Thoracic aorta (tissue), 2 donors: ENCODE measurements around the gene SPECC1L. TPM values are rescaled to one million over a fixed set of nuclear protein-coding genes. Genes with fewer than 3 reads are reported as not detected.

Source experiments
- ATAC-seq: fragments of 150-250 bp; one replicate; pipeline ENCODE4 v1.8.0; 2017; ENCODE audit warnings: low read depth; ENCODE audit not compliant: insufficient number of reproducible peaks, low FRiP score
- DNase-seq: peaks from one replicate; pipeline ENCODE4 v3.0.0-alpha.2; 2020; ENCODE audit warnings: low spot score
- H3K27ac ChIP-seq, 2 donors: fragments of 200-600 bp; sonication (generic); 1 replicate in 1 of 2; 2 replicates in 1 of 2; pipeline ENCODE4 v1.5.1; 2016; ENCODE audit warnings: mild to moderate bottlenecking in 2 of 2, moderate library complexity in 2 of 2
- H3K27me3 ChIP-seq: fragments of 200-600 bp; sonication (generic); replicated peaks from 2 replicates; pipeline ENCODE4 v1.6.0; 2016; ENCODE audit warnings: mild to moderate bottlenecking; ENCODE audit not compliant: insufficient read depth
- H3K36me3 ChIP-seq: fragments of 200-600 bp; sonication (generic); one replicate; pipeline ENCODE4 v1.5.1; 2016
- H3K4me1 ChIP-seq, 2 donors: fragments of 200-600 bp; sonication (generic); 1 replicate in 1 of 2; 2 replicates in 1 of 2; pipeline versions ENCODE4 v1.5.1 to v1.6.0; 2016; ENCODE audit warnings: low read depth in 2 of 2, mild to moderate bottlenecking in 1 of 2; ENCODE audit not compliant: control insufficient read depth in 1 of 2
- H3K4me3 ChIP-seq: fragments of 200-600 bp; sonication (generic); 2 replicates; pipeline ENCODE4 v1.5.1; 2016; ENCODE audit warnings: mild to moderate bottlenecking
- H3K9me3 ChIP-seq: fragments of 200-600 bp; sonication (generic); 2 replicates; pipeline ENCODE4 v1.5.1; 2016
- total RNA-seq, 2 donors: library from RNA; depleted of rRNA; stranded (reverse); fragments of >200 nt; gene quantifications; one replicate each; pipeline versions ENCODE4 v1.1.0 to v1.2.3, GENCODE V29; 2016
- TF ChIP-seq, protein P1 (sequence below): fragments of 200-600 bp; sonication (generic); IDR thresholded peaks from one replicate; pipeline ENCODE4 v1.5.1; 2019; ENCODE audit warnings: antibody characterized with exemption

The SPECC1L gene
- total RNA-seq, 2 donors from 2014 or later, result 49.4 to 50.0 TPM

DNA sequence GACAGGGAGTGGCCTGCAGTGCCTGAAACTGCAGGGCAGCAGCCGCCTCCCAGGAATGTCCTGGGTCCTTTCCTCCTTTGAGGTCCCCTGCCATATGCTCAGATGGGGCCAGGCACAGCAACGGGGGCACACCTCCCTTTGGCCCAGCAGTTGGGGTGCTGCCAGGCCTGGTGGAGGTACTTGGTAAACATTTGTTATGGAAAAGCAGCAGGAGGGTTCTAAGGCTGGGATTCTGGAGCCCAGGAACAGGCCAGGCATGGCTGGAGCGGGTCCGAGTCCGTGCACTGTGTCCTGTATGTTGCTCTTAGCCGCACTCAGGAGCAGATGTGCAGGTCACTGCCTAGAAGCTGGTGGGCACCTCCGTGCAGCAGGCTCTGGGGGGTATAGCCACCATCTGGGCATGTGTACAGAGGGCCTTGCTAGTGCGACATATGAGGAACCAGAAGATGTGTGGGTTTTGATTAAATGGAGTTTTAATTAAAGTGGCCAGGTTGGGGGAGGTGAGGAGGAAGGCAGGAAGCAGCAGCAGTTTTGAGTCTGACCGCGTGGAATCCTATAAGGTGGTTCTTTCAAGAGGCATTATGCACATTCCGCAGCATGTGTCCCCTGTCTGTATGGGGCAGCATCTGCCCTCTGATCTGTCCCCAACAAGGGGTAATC is 158.2 kb downstream of the SPECC1L start:
- no peak for ATAC-seq
- no peak overlapping the region for H3K27ac ChIP-seq
- H3K36me3 ChIP-seq, result no peaks in the 10 kb centered on the region
- H3K27me3 ChIP-seq, result no peaks in the 10 kb centered on the region
- H3K4me1 ChIP-seq, result peaks cover 12 to 24% of the 10 kb centered on the region in 2 donors
- no peak overlapping the region for H3K4me3 ChIP-seq
- no peak for DNase-seq
- no peaks in the 10 kb centered on the region for H3K9me3 ChIP-seq
- TF ChIP-seq, protein P1, sequence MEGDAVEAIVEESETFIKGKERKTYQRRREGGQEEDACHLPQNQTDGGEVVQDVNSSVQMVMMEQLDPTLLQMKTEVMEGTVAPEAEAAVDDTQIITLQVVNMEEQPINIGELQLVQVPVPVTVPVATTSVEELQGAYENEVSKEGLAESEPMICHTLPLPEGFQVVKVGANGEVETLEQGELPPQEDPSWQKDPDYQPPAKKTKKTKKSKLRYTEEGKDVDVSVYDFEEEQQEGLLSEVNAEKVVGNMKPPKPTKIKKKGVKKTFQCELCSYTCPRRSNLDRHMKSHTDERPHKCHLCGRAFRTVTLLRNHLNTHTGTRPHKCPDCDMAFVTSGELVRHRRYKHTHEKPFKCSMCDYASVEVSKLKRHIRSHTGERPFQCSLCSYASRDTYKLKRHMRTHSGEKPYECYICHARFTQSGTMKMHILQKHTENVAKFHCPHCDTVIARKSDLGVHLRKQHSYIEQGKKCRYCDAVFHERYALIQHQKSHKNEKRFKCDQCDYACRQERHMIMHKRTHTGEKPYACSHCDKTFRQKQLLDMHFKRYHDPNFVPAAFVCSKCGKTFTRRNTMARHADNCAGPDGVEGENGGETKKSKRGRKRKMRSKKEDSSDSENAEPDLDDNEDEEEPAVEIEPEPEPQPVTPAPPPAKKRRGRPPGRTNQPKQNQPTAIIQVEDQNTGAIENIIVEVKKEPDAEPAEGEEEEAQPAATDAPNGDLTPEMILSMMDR, result no peak

DNA sequence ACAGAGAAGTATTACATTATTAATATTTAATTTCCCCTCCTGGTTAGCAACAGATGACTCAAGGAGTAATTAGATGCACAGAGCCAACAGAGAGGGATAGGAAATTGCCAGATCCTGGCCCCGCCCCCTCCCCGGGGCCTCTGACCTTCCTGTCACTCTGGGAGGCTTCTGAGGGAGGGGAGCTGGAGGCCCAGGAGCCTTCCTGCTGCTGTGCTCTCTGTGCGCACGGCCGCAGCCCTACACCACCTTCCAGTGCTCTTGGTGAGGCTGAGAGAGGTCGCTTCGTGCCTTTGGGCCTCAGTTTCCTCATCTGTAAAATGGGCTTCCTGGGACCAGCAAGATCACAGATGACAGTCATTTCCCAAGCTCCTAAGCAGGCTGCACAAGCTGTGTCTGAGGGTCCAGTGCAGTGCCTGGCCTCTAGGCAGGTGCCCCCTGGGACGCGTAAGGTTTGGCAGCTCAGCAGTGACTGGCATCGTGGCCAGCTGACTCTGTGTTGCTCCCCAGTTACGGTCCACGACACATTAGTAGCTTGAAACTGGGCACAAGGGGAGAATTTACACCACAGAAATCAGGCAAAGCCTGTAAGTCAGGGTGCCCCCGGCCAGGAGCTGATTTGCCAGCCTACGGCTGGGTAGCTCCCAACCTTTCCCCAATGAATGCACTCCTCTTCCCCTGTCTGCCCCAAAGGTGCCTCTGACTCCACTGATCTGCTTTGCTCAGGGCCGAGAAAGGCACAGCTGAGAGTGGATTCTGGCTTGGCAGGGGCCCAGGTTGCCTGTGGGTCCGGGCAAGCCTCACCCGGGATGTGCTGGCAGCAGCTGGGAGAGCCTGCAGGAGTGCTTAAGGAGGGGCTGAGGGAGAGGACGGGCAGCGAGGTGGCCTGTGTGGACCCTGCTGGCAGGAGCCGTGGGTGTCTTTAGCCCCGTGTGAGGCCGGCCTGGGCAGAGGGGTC is 159.1 kb downstream of the SPECC1L start:
- no peak overlapping the region for H3K27ac ChIP-seq
- no peak overlapping the region for H3K4me3 ChIP-seq
- TF ChIP-seq, protein P1, result no peak
- ATAC-seq, result no peak
- no peak for DNase-seq
- no peaks in the 10 kb centered on the region for H3K36me3 ChIP-seq
- H3K4me1 ChIP-seq, result peaks cover 9 to 26% of the 10 kb centered on the region in 2 donors
- no peaks in the 10 kb centered on the region for H3K9me3 ChIP-seq
- H3K27me3 ChIP-seq, result no peaks in the 10 kb centered on the region

DNA sequence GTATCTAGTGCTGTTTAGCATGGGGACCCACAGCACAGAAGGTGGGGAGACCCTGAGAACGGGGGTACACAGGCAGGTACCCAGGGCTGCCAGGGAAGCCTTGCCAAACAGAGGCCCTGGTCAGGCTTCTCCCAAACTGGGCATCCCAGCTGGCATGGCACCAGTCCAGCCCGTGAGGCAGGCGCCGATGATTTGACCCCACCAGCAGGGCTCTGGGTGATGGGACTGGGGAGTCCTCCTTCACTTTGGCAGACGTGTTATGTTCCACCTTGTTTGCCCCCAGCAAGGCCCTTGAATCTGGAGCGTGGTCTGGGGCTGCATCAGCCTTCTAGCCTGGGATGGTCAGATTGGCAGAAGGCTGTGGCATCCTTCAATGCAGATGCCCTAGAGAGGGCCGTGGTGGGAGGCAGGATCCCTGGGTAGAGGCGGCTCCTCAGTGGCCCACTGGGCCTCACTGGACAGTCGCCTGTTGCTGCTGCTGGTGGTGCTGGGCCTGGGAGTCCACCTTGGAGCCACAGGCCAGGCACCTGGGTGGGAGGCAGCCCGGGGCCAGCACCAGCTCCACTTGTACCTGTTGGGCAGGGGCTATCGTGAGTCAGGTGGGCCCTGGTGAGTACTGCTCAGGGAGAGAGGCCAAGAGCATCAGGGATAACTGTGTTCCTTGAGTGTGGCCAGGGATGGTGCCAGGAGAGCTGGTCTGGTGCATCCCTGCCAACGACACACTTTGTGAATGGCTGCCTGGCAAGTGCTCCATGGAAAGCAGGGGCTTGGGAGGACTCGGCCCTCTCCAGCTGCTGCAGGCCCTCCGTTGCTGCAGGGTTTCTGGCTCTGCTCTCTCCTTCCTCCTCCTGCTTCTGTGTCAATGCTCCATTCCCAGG is 160.0 kb downstream of the SPECC1L start:
- H3K4me1 ChIP-seq, result peaks cover 9 to 30% of the 10 kb centered on the region in 2 donors
- H3K4me3 ChIP-seq, result no peak overlapping the region
- no peaks in the 10 kb centered on the region for H3K36me3 ChIP-seq
- no peak overlapping the region for H3K27ac ChIP-seq
- ATAC-seq (no peak), DNase-seq (no peak)
- H3K27me3 ChIP-seq, result no peaks in the 10 kb centered on the region
- TF ChIP-seq, protein P1, result no peak
- H3K9me3 ChIP-seq, result no peaks in the 10 kb centered on the region

DNA sequence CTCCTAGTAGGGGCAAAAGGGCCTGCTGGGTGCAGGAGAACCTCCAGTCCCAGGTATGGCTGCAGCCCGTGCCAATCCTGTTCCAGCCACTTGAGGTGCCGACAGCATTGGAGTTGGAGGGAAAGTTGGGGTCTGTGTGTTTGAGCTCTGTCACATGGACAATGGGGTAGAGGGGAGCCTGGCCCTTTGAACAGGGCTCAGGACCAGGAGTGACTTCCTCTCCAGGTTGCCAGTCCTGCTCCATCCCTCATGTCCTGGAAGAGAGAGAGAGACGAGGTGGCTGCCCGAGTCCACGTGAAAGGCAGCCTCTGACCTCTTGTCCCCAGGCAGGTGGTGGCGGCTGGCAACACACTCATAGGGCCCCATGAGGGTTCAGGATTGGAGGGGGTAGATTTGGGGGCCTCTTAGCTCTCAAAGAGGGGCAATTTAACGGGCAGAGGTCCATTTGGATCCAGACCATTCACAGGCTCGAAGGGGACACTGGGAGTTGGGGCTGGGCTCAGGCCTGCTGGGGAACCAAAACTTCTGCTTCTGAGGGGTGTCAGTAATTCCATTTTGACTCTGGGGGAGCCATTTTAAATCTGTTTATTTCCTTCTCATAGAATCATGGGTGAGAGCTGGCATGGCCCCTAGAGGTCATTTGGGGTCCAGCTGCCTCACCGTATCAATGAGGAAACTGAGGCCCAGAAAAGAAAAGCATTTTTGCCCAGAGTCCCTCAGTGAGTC is 160.8 kb downstream of the SPECC1L start:
- Histone ChIP-seq H3K4me3 (no peak overlapping the region), H3K27ac (no peak overlapping the region), H3K27me3 (no peaks in the 10 kb centered on the region), H3K36me3 (no peaks in the 10 kb centered on the region), H3K4me1 (peaks cover 9 to 30% of the 10 kb centered on the region in 2 donors), H3K9me3 (no peaks in the 10 kb centered on the region)
- ATAC-seq (no peak), DNase-seq (no peak)
- TF ChIP-seq, protein P1, result no peak
